Activated CD4-positive, alpha-beta T cell treated with anti-CD3 and anti-CD28 coated beads, Interleukin-2, amount 50 U/mL, for 4 hours (primary cell): ENCODE data around the gene STUM.
"Not testable (repeated sequence)": the region's sequence is repeated elsewhere in the genome, so short reads cannot be mapped to it uniquely, and the experiment has no call there.

Experiments used
- DNase-seq, 2 experiments: peaks; one replicate each; pipeline ENCODE4 v3.0.0-alpha.2; 2020

Gene STUM

GRCh38 chr1:226584164-226584563, 35.6 kb downstream of the STUM start:
- no peak for DNase-seq

- DNase-seq, result no peak
Measured at GRCh38 chr1:226586116-226586515, 37.6 kb downstream of the STUM start.

GRCh38 chr1:226586650-226587422, 38.3 kb downstream of the STUM start:
- no peak for DNase-seq

- DNase-seq, result no peak
Measured at GRCh38 chr1:226588484-226588883, 39.9 kb downstream of the STUM start.

GRCh38 chr1:226589008-226589733, 40.6 kb downstream of the STUM start:
- no peak for DNase-seq

- DNase-seq, result no peak
Measured at GRCh38 chr1:226590614-226591013, 42.0 kb downstream of the STUM start.

- DNase-seq, result no peak
Measured at GRCh38 chr1:226593541-226593940, 45.0 kb downstream of the STUM start.

- DNase-seq, result no peak
Measured at GRCh38 chr1:226596531-226597165, 48.1 kb downstream of the STUM start.

GRCh38 chr1:226597616-226598454, 49.3 kb downstream of the STUM start:
- DNase-seq, result no peak

- DNase-seq, result no peak
Measured at GRCh38 chr1:226598455-226598849, 49.9 kb downstream of the STUM start.

GRCh38 chr1:226598955-226599354, 50.4 kb downstream of the STUM start:
- not testable (repeated sequence) for DNase-seq

GRCh38 chr1:226599636-226600238, 51.2 kb downstream of the STUM start:
- no peak for DNase-seq

- no peak for DNase-seq
Measured at GRCh38 chr1:226600254-226600653, 51.7 kb downstream of the STUM start.

GRCh38 chr1:226601456-226601855, 52.9 kb downstream of the STUM start:
- no peak for DNase-seq

- DNase-seq, result no peak
Measured at GRCh38 chr1:226602186-226603021, 53.8 kb downstream of the STUM start.

- no peak for DNase-seq
Measured at GRCh38 chr1:226603022-226603857, 54.7 kb downstream of the STUM start.

GRCh38 chr1:226603858-226604559, 55.4 kb downstream of the STUM start:
- DNase-seq, result no peak

- no peak for DNase-seq
Measured at GRCh38 chr1:226604560-226605317, 56.2 kb downstream of the STUM start.

- no peak for DNase-seq
Measured at GRCh38 chr1:226605318-226605950, 56.9 kb downstream of the STUM start.
